ENCODE measurements around the gene RBM4B. TPM values are rescaled to one million over a fixed set of nuclear protein-coding genes. Genes with fewer than 3 reads are reported as not detected.
"Not testable (repeated sequence)": the region's sequence is repeated elsewhere in the genome, so short reads cannot be mapped to it uniquely, and the experiment has no call there.

The RBM4B gene
- total and polyA plus RNA-seq, 4 experiments from 2014 or later, result 6.3 to 26.9 (median 21.0) TPM

- Mint-ChIP-seq H3K36me3 (peaks cover 71 to 91% of the 10 kb centered on the region in 2 donors), H3K27me3 (no peaks in the 10 kb centered on the region), H3K4me3 (peak overlapping the region; percentile 43 to 99 (median 89)), H3K9me3 (peaks cover 0 to 7% (median 0%) of the 10 kb centered on the region in 8 donors), H3K27ac (peak overlapping the region; percentile 24 to 99 (median 76)), H3K4me1 (peaks cover 76 to 100% (median 85%) of the 10 kb centered on the region in 4 donors)
- Histone ChIP-seq H3K27me3 (ENCODE audit: insufficient read depth, low read length) (no peaks in the 10 kb centered on the region), H3K27ac (ENCODE audit: low read depth, low read length) (peak overlapping the region; percentile 3), H3K9me3 (ENCODE audit: control insufficient read depth in 1 of 2, low read length in 2 of 2) (no peaks in the 10 kb centered on the region), H3K4me3 (ENCODE audit: low read length in 2 of 2) (no peak overlapping the region), H3K36me3 (ENCODE audit: insufficient read depth, low read length) (peaks cover 69% of the 10 kb centered on the region), H3K4me1 (ENCODE audit: insufficient read depth, low read length) (peaks cover 83% of the 10 kb centered on the region)
- ChIA-PET CTCF (ENCODE audit: partially characterized antibody) (interaction anchor here (1.7 kb wide), 1 partner anchor 37 kb away, joined by 4 read pairs; no protein-coding TSS in a partner anchor), POLR2A (ENCODE audit: partially characterized antibody) (interaction anchor here (1.3 to 16.9 kb wide), 3 partner anchors 10 to 21 kb away, joined by 4 to 442 read pairs (median 4); partner anchors contain the start of gene RBM14)
- intact Hi-C loops (cut with micrococcal nuclease), result no loop called here
- no peak for DNase-seq
Observed at GRCh38 chr11:66641834-66642233, 35.9 kb downstream of the RBM4B start.

GRCh38 chr11:66639814-66640340 lies 37.8 kb downstream of the RBM4B start:
- H3K27me3 ChIP-seq (ENCODE audit: insufficient read depth, low read length); DNase-seq; H3K9me3 ChIP-seq (ENCODE audit: control insufficient read depth in 1 of 2, low read length in 2 of 2); H3K9me3 Mint-ChIP-seq; H3K27me3 Mint-ChIP-seq; intact Hi-C loops (cut with micrococcal nuclease): not testable (repeated sequence)
- ChIA-PET POLR2A (ENCODE audit: partially characterized antibody) (interaction anchor here (1.2 to 16.9 kb wide), 9 partner anchors 9 to 94 kb away, joined by 5 to 442 read pairs (median 23); partner anchors contain the start of genes ACTN3, CCDC87, CCS and CTSF), CTCF (ENCODE audit: partially characterized antibody) (interaction anchor here (1.6 to 2.5 kb wide), 3 partner anchors 19 to 96 kb away, joined by 5 to 35 read pairs (median 5); partner anchors contain the start of gene RBM4B)
- Mint-ChIP-seq H3K4me1 (peaks cover 60 to 88% (median 69%) of the 10 kb centered on the region in 4 donors), H3K36me3 (peaks cover 51 to 78% of the 10 kb centered on the region in 2 donors), H3K4me3 (peak overlapping the region; percentile 97 to 99 (median 98)), H3K27ac (peak overlapping the region; percentile 94 to 99 (median 99))
- peak overlapping the region; percentile 88 for H3K27ac ChIP-seq (ENCODE audit: low read depth, low read length)
- H3K4me3 ChIP-seq (ENCODE audit: low read length in 2 of 2), result peak overlapping the region; percentile 8 to 96
- H3K36me3 ChIP-seq (ENCODE audit: insufficient read depth, low read length), result peaks cover 49% of the 10 kb centered on the region
- peaks cover 64% of the 10 kb centered on the region for H3K4me1 ChIP-seq (ENCODE audit: insufficient read depth, low read length)

GRCh38 chr11:66639066-66639813 lies 38.4 kb downstream of the RBM4B start:
- CTCF ChIA-PET (ENCODE audit: partially characterized antibody), result interaction anchor here (1.6 to 3.7 kb wide), 5 partner anchors 18 to 96 kb away, joined by 5 to 35 read pairs (median 19); partner anchors contain the start of genes CCDC87, CCS, RBM14 and RBM4B
- Mint-ChIP-seq H3K27ac (peak overlapping the region; percentile 94 to 99 (median 99)), H3K4me1 (peaks cover 56 to 88% (median 67%) of the 10 kb centered on the region in 4 donors), H3K27me3 (no peaks in the 10 kb centered on the region), H3K9me3 (peaks cover 0 to 12% (median 0%) of the 10 kb centered on the region in 8 donors), H3K4me3 (peak overlapping the region; percentile 97 to 99 (median 98)), H3K36me3 (peaks cover 49 to 77% of the 10 kb centered on the region in 2 donors)
- DNase-seq, result peak; percentile 43 to 64 (median 59)
- H3K4me3 ChIP-seq (ENCODE audit: low read length in 2 of 2), result peak overlapping the region; percentile 63 to 96
- no peaks in the 10 kb centered on the region for H3K9me3 ChIP-seq (ENCODE audit: control insufficient read depth in 1 of 2, low read length in 2 of 2)
- peak overlapping the region; percentile 88 for H3K27ac ChIP-seq (ENCODE audit: low read depth, low read length)
- no peaks in the 10 kb centered on the region for H3K27me3 ChIP-seq (ENCODE audit: insufficient read depth, low read length)
- peaks cover 57% of the 10 kb centered on the region for H3K4me1 ChIP-seq (ENCODE audit: insufficient read depth, low read length)
- intact Hi-C loops (cut with micrococcal nuclease), result no loop called here
- peaks cover 43% of the 10 kb centered on the region for H3K36me3 ChIP-seq (ENCODE audit: insufficient read depth, low read length)
- POLR2A ChIA-PET (ENCODE audit: partially characterized antibody), result interaction anchor here (0.9 to 16.9 kb wide), 21 partner anchors 9 to 322 kb away, joined by 4 to 442 read pairs (median 7); partner anchors contain the start of genes ACTN3, CCDC87, CCS and CD248

GRCh38 chr11:66638177-66639065 lies 39.3 kb downstream of the RBM4B start, which contains the start of gene RBM4:
TSS of gene RBM4 (plus strand) at chr11:66638703. CDS start at chr11:66639712, 1,009 bp downstream.
- H3K4me1 Mint-ChIP-seq, result peaks cover 48 to 81% (median 59%) of the 10 kb centered on the region in 4 donors
- H3K4me3 Mint-ChIP-seq, result peak within 1 kb of the TSS; percentile 97 to 99 (median 98)
- POLR2A ChIA-PET (ENCODE audit: partially characterized antibody), result interaction anchor here (0.7 to 16.9 kb wide), 33 partner anchors 8 to 481 kb away, joined by 3 to 442 read pairs (median 5); partner anchors contain the start of genes ACTN3, CCDC87, CCS and CD248
- CTCF ChIA-PET (ENCODE audit: partially characterized antibody), result interaction anchor here (0.6 to 3.7 kb wide), 13 partner anchors 11 to 95 kb away, joined by 3 to 35 read pairs (median 7); partner anchors contain the start of genes CCDC87, CCS, RBM14 and RBM4B
- H3K4me3 ChIP-seq (ENCODE audit: low read length in 2 of 2), result peak within 1 kb of the TSS; percentile 63 to 96
- peaks cover 41 to 70% of the 10 kb centered on the region in 2 donors for H3K36me3 Mint-ChIP-seq
- peaks cover 34% of the 10 kb centered on the region for H3K36me3 ChIP-seq (ENCODE audit: insufficient read depth, low read length)
- no peaks in the 10 kb centered on the region for H3K27me3 Mint-ChIP-seq
- H3K27ac Mint-ChIP-seq, result peak within 1 kb of the TSS; percentile 94 to 99 (median 99)
- intact Hi-C loops (cut with micrococcal nuclease), result loop anchor here (1.0 kb wide), 3 partner anchors 22 to 45 kb away; partner anchors contain the start of genes CCDC87, CCS, RBM14 and RBM4B
- no peaks in the 10 kb centered on the region for H3K27me3 ChIP-seq (ENCODE audit: insufficient read depth, low read length)
- H3K4me1 ChIP-seq (ENCODE audit: insufficient read depth, low read length), result peaks cover 49% of the 10 kb centered on the region
- H3K9me3 Mint-ChIP-seq, result peaks cover 0 to 12% (median 0%) of the 10 kb centered on the region in 8 donors
- peak within 1 kb of the TSS; percentile 88 for H3K27ac ChIP-seq (ENCODE audit: low read depth, low read length)
- no peaks in the 10 kb centered on the region for H3K9me3 ChIP-seq (ENCODE audit: control insufficient read depth in 1 of 2, low read length in 2 of 2)
- DNase-seq, result peak; percentile 95 to 99 (median 98)

- intact Hi-C loops (cut with micrococcal nuclease), result loop anchor here (1.0 kb wide), 3 partner anchors 21 to 44 kb away; partner anchors contain the start of genes CCDC87, CCS, RBM14 and RBM4B
- ChIA-PET CTCF (ENCODE audit: partially characterized antibody) (interaction anchor here (0.6 to 3.7 kb wide), 13 partner anchors 11 to 58 kb away, joined by 3 to 35 read pairs (median 7); partner anchors contain the start of genes CCDC87, CCS, RBM14 and RBM4B), POLR2A (ENCODE audit: partially characterized antibody) (interaction anchor here (0.7 to 16.9 kb wide), 30 partner anchors 7 to 481 kb away, joined by 3 to 442 read pairs (median 5); partner anchors contain the start of genes ACTN3, CCDC87, CCS and CD248)
- DNase-seq, result no peak
- peak overlapping the region; percentile 49 for H3K27ac ChIP-seq (ENCODE audit: low read depth, low read length)
- H3K27ac Mint-ChIP-seq, result peak overlapping the region; percentile 94 to 99 (median 99)
- H3K4me1 Mint-ChIP-seq, result peaks cover 41 to 73% (median 52%) of the 10 kb centered on the region in 4 donors
- H3K27me3 Mint-ChIP-seq, result no peaks in the 10 kb centered on the region
- H3K9me3 ChIP-seq (ENCODE audit: control insufficient read depth in 1 of 2, low read length in 2 of 2), result no peaks in the 10 kb centered on the region
- H3K9me3 Mint-ChIP-seq, result peaks cover 0 to 9% (median 0%) of the 10 kb centered on the region in 8 donors
- H3K4me1 ChIP-seq (ENCODE audit: insufficient read depth, low read length), result peaks cover 42% of the 10 kb centered on the region
- peaks cover 33 to 62% of the 10 kb centered on the region in 2 donors for H3K36me3 Mint-ChIP-seq
- peak overlapping the region; percentile 97 to 99 (median 98) for H3K4me3 Mint-ChIP-seq
- peaks cover 28% of the 10 kb centered on the region for H3K36me3 ChIP-seq (ENCODE audit: insufficient read depth, low read length)
- H3K4me3 ChIP-seq (ENCODE audit: low read length in 2 of 2), result peak overlapping the region; percentile 42 to 73
- no peaks in the 10 kb centered on the region for H3K27me3 ChIP-seq (ENCODE audit: insufficient read depth, low read length)
Observed at GRCh38 chr11:66637557-66638176, 40.0 kb downstream of the RBM4B start.

All from CD4-positive, alpha-beta memory T cell (primary cell).